Spinal cord (tissue), 10 donors: Measurements from ENCODE around the gene GOLGA8T. TPM values are rescaled to one million over a fixed set of nuclear protein-coding genes. Genes with fewer than 3 reads are reported as not detected.
"Not testable (repeated sequence)": the region's sequence is repeated elsewhere in the genome, so short reads cannot be mapped to it uniquely, and the experiment has no call there.

Experiments used
- DNase-seq, 6 donors: peaks; one replicate each; pipeline versions ENCODE4 v3.0.0 to v3.0.0-alpha.2; 2013 to 2015; ENCODE audit warnings: low spot score in 6 of 6, low read depth in 4 of 6
- H3K27ac ChIP-seq: one replicate; pipeline ENCODE4 v1.5.1; 2013; ENCODE audit warnings: low read depth, low read length, control low read depth
- H3K27me3 ChIP-seq: one replicate; pipeline ENCODE4 v1.6.1; 2013; ENCODE audit warnings: low read length; ENCODE audit not compliant: control insufficient read depth, insufficient read depth
- H3K36me3 ChIP-seq: one replicate; pipeline ENCODE4 v1.6.1; 2013; ENCODE audit warnings: low read length; ENCODE audit not compliant: control insufficient read depth, insufficient read depth
- H3K4me1 ChIP-seq: one replicate; pipeline ENCODE4 v1.6.1; 2013; ENCODE audit warnings: low read length; ENCODE audit not compliant: control insufficient read depth, insufficient read depth
- H3K4me3 ChIP-seq: one replicate; pipeline ENCODE4 v1.5.1; 2013; ENCODE audit warnings: low read depth, low read length, control low read depth
- H3K9me3 ChIP-seq: one replicate; pipeline ENCODE4 v1.6.1; 2013; ENCODE audit warnings: low read length; ENCODE audit not compliant: control insufficient read depth, insufficient read depth
- WGBS: methylation state at CpG from one replicate; pipeline ENCODE4 v1.1.5; 2013; ENCODE audit warnings: missing lambda C conversion rate; ENCODE audit not compliant: insufficient coverage; 5-methylcytosine and 5-hydroxymethylcytosine counted together
- polyA plus RNA-seq, 2 donors: library from polyadenylated mRNA; unstranded; fragments of 120-200 nt; gene quantifications; one replicate each; pipeline ENCODE4 v1.2.1, GENCODE V29; 2013; ENCODE audit not compliant: insufficient read length in 2 of 2
- total RNA-seq, 2 donors: library from RNA; depleted of rRNA in 1 of 2; stranded (reverse); fragments of 120-200 nt in 1 of 2; fragments of >200 nt in 1 of 2; gene quantifications; one replicate each; pipeline versions ENCODE4 v1.2.3 to v1.2.4, GENCODE V29; 2013 to 2014
- donor health status: healthy.

GOLGA8T gene
- total and polyA plus RNA-seq, 4 donors: 0.40 to 1.2 (median 0.96) TPM

- H3K4me1 ChIP-seq, H3K9me3 ChIP-seq, H3K27ac ChIP-seq, H3K27me3 ChIP-seq, H3K36me3 ChIP-seq, H3K4me3 ChIP-seq, DNase-seq: not testable (repeated sequence)
- no CpG with 5 or more reads among the region's 7 CpGs for WGBS
Measured at GRCh38 chr15:30164257-30164656, 29.4 kb downstream of the GOLGA8T start.

- not testable (repeated sequence) for H3K27ac ChIP-seq, DNase-seq, H3K9me3 ChIP-seq, H3K4me3 ChIP-seq, H3K27me3 ChIP-seq, H3K4me1 ChIP-seq, H3K36me3 ChIP-seq
- WGBS: no CpG with 5 or more reads among the region's 9 CpGs
Measured at GRCh38 chr15:30167403-30167802, 32.6 kb downstream of the GOLGA8T start.

GRCh38 chr15:30167886-30168285 is 33.0 kb downstream of the GOLGA8T start:
- not testable (repeated sequence) for H3K9me3 ChIP-seq, H3K4me1 ChIP-seq, H3K36me3 ChIP-seq, H3K4me3 ChIP-seq, H3K27me3 ChIP-seq, DNase-seq, H3K27ac ChIP-seq
- WGBS: no CpG with 5 or more reads among the region's 2 CpGs

GRCh38 chr15:30171452-30171851 is 36.6 kb downstream of the GOLGA8T start:
- H3K27ac ChIP-seq: not testable (repeated sequence)

GRCh38 chr15:30173041-30173608 is 38.3 kb downstream of the GOLGA8T start:
- H3K9me3 ChIP-seq, H3K36me3 ChIP-seq, H3K27ac ChIP-seq, H3K4me3 ChIP-seq, DNase-seq, H3K27me3 ChIP-seq, H3K4me1 ChIP-seq: not testable (repeated sequence)
- WGBS: no CpG with 5 or more reads among the region's 11 CpGs

More at GRCh38 chr15:30171452-30171851, 36.6 kb downstream of the GOLGA8T start:
- H3K9me3 ChIP-seq, H3K4me1 ChIP-seq, H3K27me3 ChIP-seq, H3K4me3 ChIP-seq, DNase-seq, H3K36me3 ChIP-seq: not testable (repeated sequence)
- WGBS: no CpG with 5 or more reads among the region's 7 CpGs

- not testable (repeated sequence) for H3K27ac ChIP-seq, H3K4me1 ChIP-seq, H3K4me3 ChIP-seq, DNase-seq, H3K27me3 ChIP-seq, H3K36me3 ChIP-seq, H3K9me3 ChIP-seq
- WGBS: no CpG with 5 or more reads among the region's 6 CpGs
Measured at GRCh38 chr15:30175291-30175690, 40.4 kb downstream of the GOLGA8T start.

GRCh38 chr15:30176613-30177012 is 41.8 kb downstream of the GOLGA8T start:
- not testable (repeated sequence) for H3K4me3 ChIP-seq, H3K9me3 ChIP-seq, H3K27me3 ChIP-seq, H3K4me1 ChIP-seq, DNase-seq, H3K36me3 ChIP-seq, H3K27ac ChIP-seq
- no CpG with 5 or more reads among the region's 3 CpGs for WGBS

GRCh38 chr15:30179814-30180213 is 45.0 kb downstream of the GOLGA8T start:
- H3K27ac ChIP-seq, H3K4me3 ChIP-seq, DNase-seq, H3K9me3 ChIP-seq, H3K36me3 ChIP-seq, H3K27me3 ChIP-seq, H3K4me1 ChIP-seq: not testable (repeated sequence)

GRCh38 chr15:30185495-30185894 is 50.6 kb downstream of the GOLGA8T start:
- not testable (repeated sequence) for H3K27me3 ChIP-seq, H3K4me3 ChIP-seq, H3K9me3 ChIP-seq, H3K27ac ChIP-seq, DNase-seq, H3K4me1 ChIP-seq, H3K36me3 ChIP-seq
- no CpG with 5 or more reads among the region's 7 CpGs for WGBS

GRCh38 chr15:30187429-30187828 is 52.6 kb downstream of the GOLGA8T start:
- H3K27me3 ChIP-seq, DNase-seq, H3K9me3 ChIP-seq, H3K36me3 ChIP-seq, H3K4me3 ChIP-seq, H3K4me1 ChIP-seq, H3K27ac ChIP-seq: not testable (repeated sequence)
- no CpG with 5 or more reads among the region's 3 CpGs for WGBS
